DOHH2 (cell line): ENCODE results near the gene SCFD2.

Experiments used
- CTCF ChIP-seq: fragments of 200-600 bp; sonication (generic); IDR thresholded peaks from one replicate; pipeline ENCODE4 v1.5.1; 2014; ENCODE audit warnings: antibody characterized with exemption, mild to moderate bottlenecking, low read depth, low read length; ENCODE audit not compliant: poor library complexity, severe bottlenecking
- EZH2phosphoT487 ChIP-seq: fragments of 200-600 bp; sonication (generic); IDR thresholded peaks from 2 replicates; pipeline ENCODE4 v1.6.1; 2017; ENCODE audit warnings: borderline replicate concordance, mild to moderate bottlenecking, antibody characterized with exemption, low read length, moderate library complexity, mixed read lengths

- TF ChIP-seq CTCF (no peak), EZH2phosphoT487 (no peak)
These were observed 214.4 kb downstream of the SCFD2 start for GRCh38 chr4:53151489-53151788.
